H9 (cell line): Measurements from ENCODE around the gene RGS16. TPM values are rescaled to one million over a fixed set of nuclear protein-coding genes. Genes with fewer than 3 reads are reported as not detected.

Experiments used
- DNase-seq: peaks from one replicate; pipeline ENCODE4 v3.0.0-alpha.2; 2017
- H2AFZ ChIP-seq: one replicate; pipeline ENCODE4 v1.6.1; 2013; ENCODE audit warnings: mild to moderate bottlenecking, low read length, control low read depth, moderate library complexity
- H2AK5ac ChIP-seq: 2 replicates; pipeline ENCODE4 v1.6.1; 2013; ENCODE audit warnings: low read length, control low read depth, mixed read lengths; ENCODE audit not compliant: insufficient read length
- H2BK120ac ChIP-seq: one replicate; pipeline ENCODE4 v1.6.1; 2013; ENCODE audit warnings: low read depth, mild to moderate bottlenecking, low read length, control low read depth, inconsistent platforms; ENCODE audit not compliant: poor library complexity, severe bottlenecking
- H2BK12ac ChIP-seq: 2 replicates; pipeline ENCODE4 v1.6.1; 2013; ENCODE audit warnings: low read length, control low read depth, mixed read lengths, low read depth; ENCODE audit not compliant: insufficient read length
- H2BK15ac ChIP-seq: 2 replicates; pipeline ENCODE4 v1.6.1; 2013; ENCODE audit warnings: low read depth, low read length, control low read depth
- H2BK20ac ChIP-seq: one replicate; pipeline ENCODE4 v1.6.1; 2013; ENCODE audit warnings: low read depth, mild to moderate bottlenecking, low read length, control low read depth, inconsistent platforms; ENCODE audit not compliant: poor library complexity, severe bottlenecking
- H2BK5ac ChIP-seq: 2 replicates; pipeline ENCODE4 v1.6.1; 2013; ENCODE audit warnings: low read length, control low read depth, mixed read lengths; ENCODE audit not compliant: insufficient read length
- H3K14ac ChIP-seq: 2 replicates; pipeline ENCODE4 v1.6.1; 2013; ENCODE audit warnings: low read length, control low read depth; ENCODE audit not compliant: insufficient read depth
- H3K18ac ChIP-seq: 2 replicates; pipeline ENCODE4 v1.6.1; 2013; ENCODE audit warnings: low read depth, mild to moderate bottlenecking, mixed read lengths, low read length, control low read depth; ENCODE audit not compliant: insufficient read length
- H3K23ac ChIP-seq: 2 replicates; pipeline ENCODE4 v1.6.1; 2013; ENCODE audit warnings: low read length, control low read depth, mixed read lengths, low read depth; ENCODE audit not compliant: insufficient read length
- H3K23me2 ChIP-seq: 2 replicates; pipeline ENCODE4 v1.6.1; 2013; ENCODE audit warnings: low read depth, mild to moderate bottlenecking, mixed read lengths, low read length, control low read depth; ENCODE audit not compliant: insufficient read length, poor library complexity, severe bottlenecking
- H3K27ac ChIP-seq: 2 replicates; pipeline ENCODE4 v1.5.1; 2013; ENCODE audit warnings: low read length, control low read depth, mixed read lengths, low read depth; ENCODE audit not compliant: insufficient read length
- H3K27me3 ChIP-seq: 2 replicates; pipeline ENCODE4 v1.6.1; 2013; ENCODE audit warnings: low read length, control low read depth, inconsistent platforms; ENCODE audit not compliant: insufficient read depth
- H3K4ac ChIP-seq: 2 replicates; pipeline ENCODE4 v1.6.1; 2013; ENCODE audit warnings: low read depth, mild to moderate bottlenecking, control low read depth, inconsistent platforms, low read length, moderate library complexity
- H3K4me1 ChIP-seq: 2 replicates; pipeline ENCODE4 v1.6.1; 2013; ENCODE audit warnings: low read length, control low read depth, inconsistent platforms; ENCODE audit not compliant: insufficient read depth
- H3K4me2 ChIP-seq: 2 replicates; pipeline ENCODE4 v1.6.1; 2013; ENCODE audit warnings: low read length, control low read depth, mixed read lengths; ENCODE audit not compliant: insufficient read length, insufficient read depth
- H3K56ac ChIP-seq: 2 replicates; pipeline ENCODE4 v1.6.1; 2013; ENCODE audit warnings: low read depth, mild to moderate bottlenecking, mixed read lengths, low read length, control low read depth; ENCODE audit not compliant: insufficient read length
- H3K79me1 ChIP-seq: 2 replicates; pipeline ENCODE4 v1.6.1; 2013; ENCODE audit warnings: low read depth, mild to moderate bottlenecking, moderate library complexity, low read length, control low read depth, inconsistent platforms; ENCODE audit not compliant: insufficient read depth, poor library complexity, severe bottlenecking
- H3K79me2 ChIP-seq: 2 replicates; pipeline ENCODE4 v1.6.1; 2013; ENCODE audit warnings: low read length, control low read depth, inconsistent platforms; ENCODE audit not compliant: insufficient read depth
- H3K9ac ChIP-seq: 2 replicates; pipeline ENCODE4 v1.6.1; 2013; ENCODE audit warnings: low read length, control low read depth, mixed read lengths; ENCODE audit not compliant: insufficient read length; ENCODE audit errors: extremely low read depth
- H3K9me3 ChIP-seq: one replicate; pipeline ENCODE4 v1.6.1; 2013; ENCODE audit warnings: low read depth, low read length, inconsistent platforms; ENCODE audit not compliant: control insufficient read depth
- H3T11ph ChIP-seq: one replicate; pipeline ENCODE4 v1.6.1; 2013; ENCODE audit warnings: mild to moderate bottlenecking, low read length, control low read depth, inconsistent platforms
- H4K20me1 ChIP-seq: one replicate; pipeline ENCODE4 v1.6.1; 2013; ENCODE audit not compliant: control insufficient read depth, insufficient read length, insufficient read depth
- H4K5ac ChIP-seq: 2 replicates; pipeline ENCODE4 v1.6.1; 2013; ENCODE audit warnings: low read depth, mild to moderate bottlenecking, mixed read lengths, low read length, control low read depth; ENCODE audit not compliant: insufficient read length
- H4K8ac ChIP-seq: replicated peaks from 2 replicates; pipeline ENCODE4 v1.6.1; 2013; ENCODE audit warnings: low read length, control low read depth, mixed read lengths, low read depth; ENCODE audit not compliant: insufficient read length
- H4K91ac ChIP-seq: 2 replicates; pipeline ENCODE4 v1.6.1; 2013; ENCODE audit warnings: low read depth, mild to moderate bottlenecking, moderate library complexity, mixed read lengths, low read length, control low read depth; ENCODE audit not compliant: insufficient read length
- H3K27ac Mint-ChIP-seq, 3 experiments: 2 replicates in 2 of 3; 3 replicates in 1 of 3; pipeline ENCODE4 v1.8.0; 2020 to 2021; ENCODE audit warnings: mixed read lengths in 3 of 3, mild to moderate bottlenecking in 1 of 3, moderate library complexity in 1 of 3
- H3K27me3 Mint-ChIP-seq: 2 replicates; pipeline ENCODE4 v1.8.0; 2021; ENCODE audit warnings: low read depth, mild to moderate bottlenecking, moderate library complexity, mixed read lengths
- H3K36me3 Mint-ChIP-seq, 3 experiments: 2 replicates in 2 of 3; 3 replicates in 1 of 3; pipeline ENCODE4 v1.8.0; 2020 to 2021; ENCODE audit warnings: low read depth in 3 of 3, mixed read lengths in 3 of 3; ENCODE audit not compliant: insufficient read depth in 1 of 3
- H3K4me1 Mint-ChIP-seq, 2 experiments: 2 replicates each; pipeline ENCODE4 v1.8.0; 2020; ENCODE audit warnings: mixed read lengths in 2 of 2
- H3K4me3 Mint-ChIP-seq, 2 experiments: 2 replicates in 1 of 2; 3 replicates in 1 of 2; pipeline ENCODE4 v1.8.0; 2020 to 2021; ENCODE audit warnings: mild to moderate bottlenecking in 2 of 2, mixed read lengths in 2 of 2, moderate library complexity in 1 of 2
- H3K9me3 Mint-ChIP-seq, 2 experiments: 2 replicates in 1 of 2; 3 replicates in 1 of 2; pipeline ENCODE4 v1.8.0; 2020; ENCODE audit warnings: mild to moderate bottlenecking in 2 of 2, mixed read lengths in 2 of 2, moderate library complexity in 1 of 2
- WGBS: extraction: QIAGEN DNeasy Blood & Tissue Kit; methylation state at CpG from one replicate; pipeline ENCODE4 v1.1.7; 2013; ENCODE audit warnings: missing lambda C conversion rate, low lambda C conversion rate, mixed read lengths; ENCODE audit not compliant: insufficient read length; ENCODE audit errors: extremely low coverage; 5-methylcytosine and 5-hydroxymethylcytosine counted together
- total RNA-seq: library from RNA; stranded (reverse); gene quantifications from 2 replicates; pipeline ENCODE4 v1.2.1, GENCODE V29; 2021
- TF ChIP-seq, protein P1 (sequence below): fragments of 200-600 bp; sonication (generic); conservative IDR thresholded peaks from 3 replicates; pipeline ENCODE4 v1.8.0; 2021; ENCODE audit warnings: antibody characterized with exemption, mild to moderate bottlenecking

The RGS16 gene
- total RNA-seq, 1 experiment from 2014 or later: 6.9 TPM

DNA sequence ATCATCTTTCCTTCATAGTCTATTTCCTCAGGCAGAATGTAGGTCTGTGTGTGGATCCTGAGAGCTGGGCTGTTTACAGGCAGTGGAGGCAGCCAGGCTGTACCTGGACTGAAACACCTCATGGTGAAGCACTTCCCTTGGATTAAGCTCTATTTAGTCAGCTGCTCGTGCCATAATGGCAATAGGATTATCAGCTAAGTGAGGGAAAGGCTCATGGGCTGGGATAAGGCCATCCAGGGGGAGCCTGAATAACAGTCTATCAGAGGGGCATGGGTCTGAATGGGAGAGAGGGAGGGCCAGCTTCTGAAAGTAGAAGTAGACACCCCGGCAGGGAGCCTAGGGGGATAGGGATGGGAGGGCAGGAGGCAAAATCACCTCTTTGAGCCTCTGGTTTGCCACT is 23.5 kb downstream of the RGS16 start:
- Histone ChIP-seq H3K4ac (no peak overlapping the region), H3K4me2 (no peak overlapping the region), H2AK5ac (no peak overlapping the region), H4K5ac (no peak overlapping the region), H3K56ac (no peak overlapping the region), H3K27ac (no peak overlapping the region), H3K9me3 (no peaks in the 10 kb centered on the region), H3K23me2 (no peaks in the 10 kb centered on the region), H3T11ph (no peak overlapping the region), H3K27me3 (no peaks in the 10 kb centered on the region), H4K20me1 (no peaks in the 10 kb centered on the region), H3K14ac (no peak overlapping the region), H2BK15ac (no peak overlapping the region), H2BK20ac (no peak overlapping the region), H2BK12ac (no peak overlapping the region), H3K79me2 (no peaks in the 10 kb centered on the region), H3K18ac (no peak overlapping the region), H4K91ac (no peak overlapping the region), H3K9ac (no peak overlapping the region), H2AFZ (no peak overlapping the region), H3K4me1 (no peaks in the 10 kb centered on the region), H4K8ac (no peak overlapping the region), H3K79me1 (no peaks in the 10 kb centered on the region), H2BK5ac (no peak overlapping the region), H3K23ac (no peak overlapping the region), H2BK120ac (no peak overlapping the region)
- H3K36me3 Mint-ChIP-seq: no peaks in the 10 kb centered on the region; a peak in 1 of 7 replicates
- H3K27ac Mint-ChIP-seq: no peak overlapping the region
- no peaks in the 10 kb centered on the region for H3K4me1 Mint-ChIP-seq
- peaks cover 2% of the 10 kb centered on the region; the same call in 1 of the 2 replicates for H3K27me3 Mint-ChIP-seq
- no peak for DNase-seq
- TF ChIP-seq, protein P1, sequence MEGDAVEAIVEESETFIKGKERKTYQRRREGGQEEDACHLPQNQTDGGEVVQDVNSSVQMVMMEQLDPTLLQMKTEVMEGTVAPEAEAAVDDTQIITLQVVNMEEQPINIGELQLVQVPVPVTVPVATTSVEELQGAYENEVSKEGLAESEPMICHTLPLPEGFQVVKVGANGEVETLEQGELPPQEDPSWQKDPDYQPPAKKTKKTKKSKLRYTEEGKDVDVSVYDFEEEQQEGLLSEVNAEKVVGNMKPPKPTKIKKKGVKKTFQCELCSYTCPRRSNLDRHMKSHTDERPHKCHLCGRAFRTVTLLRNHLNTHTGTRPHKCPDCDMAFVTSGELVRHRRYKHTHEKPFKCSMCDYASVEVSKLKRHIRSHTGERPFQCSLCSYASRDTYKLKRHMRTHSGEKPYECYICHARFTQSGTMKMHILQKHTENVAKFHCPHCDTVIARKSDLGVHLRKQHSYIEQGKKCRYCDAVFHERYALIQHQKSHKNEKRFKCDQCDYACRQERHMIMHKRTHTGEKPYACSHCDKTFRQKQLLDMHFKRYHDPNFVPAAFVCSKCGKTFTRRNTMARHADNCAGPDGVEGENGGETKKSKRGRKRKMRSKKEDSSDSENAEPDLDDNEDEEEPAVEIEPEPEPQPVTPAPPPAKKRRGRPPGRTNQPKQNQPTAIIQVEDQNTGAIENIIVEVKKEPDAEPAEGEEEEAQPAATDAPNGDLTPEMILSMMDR: no peak
- no peak overlapping the region for H3K4me3 Mint-ChIP-seq
- no CpG with 5 or more reads among the region's 2 CpGs for WGBS
- H3K9me3 Mint-ChIP-seq: no peaks in the 10 kb centered on the region
